Naive B cell (primary cell): ENCODE measurements around the gene LRRC70. TPM values are rescaled to one million over a fixed set of nuclear protein-coding genes. Genes with fewer than 3 reads are reported as not detected.

Experiments used
- ATAC-seq, 2 donors: fragments of 150-1000 bp; cut with Tn5 transposase; 2 replicates each; pipeline ENCODE4 v1.10.0; 2021; ENCODE audit warnings: low read depth in 2 of 2, mild to moderate bottlenecking in 2 of 2, moderate library complexity in 2 of 2
- DNase-seq: peaks from one replicate; pipeline ENCODE4 v3.0.0; 2022
- H3K27ac Mint-ChIP-seq, 6 donors: one replicate each; pipeline ENCODE4 v1.8.0; 2020 to 2022; ENCODE audit warnings: mild to moderate bottlenecking in 6 of 6, mixed read lengths in 6 of 6, moderate library complexity in 5 of 6, inconsistent platforms in 2 of 6
- H3K27me3 Mint-ChIP-seq, 3 donors: one replicate each; pipeline ENCODE4 v1.8.0; 2021 to 2022; ENCODE audit warnings: mixed read lengths in 3 of 3, mild to moderate bottlenecking in 1 of 3
- H3K36me3 Mint-ChIP-seq, 2 donors: one replicate each; pipeline ENCODE4 v1.8.0; 2020 to 2022; ENCODE audit warnings: mixed read lengths in 2 of 2, inconsistent platforms in 1 of 2, mild to moderate bottlenecking in 1 of 2
- H3K4me1 Mint-ChIP-seq, 3 donors: one replicate each; pipeline ENCODE4 v1.8.0; 2020 to 2022; ENCODE audit warnings: mixed read lengths in 3 of 3, inconsistent platforms in 1 of 3, mild to moderate bottlenecking in 1 of 3, moderate library complexity in 1 of 3
- H3K4me3 Mint-ChIP-seq, 8 donors: one replicate each; pipeline ENCODE4 v1.8.0; 2020 to 2022; ENCODE audit warnings: mild to moderate bottlenecking in 8 of 8, mixed read lengths in 8 of 8, moderate library complexity in 8 of 8, inconsistent platforms in 2 of 8
- H3K9me3 Mint-ChIP-seq, 7 donors: one replicate each; pipeline ENCODE4 v1.8.0; 2020 to 2022; ENCODE audit warnings: mixed read lengths in 7 of 7, mild to moderate bottlenecking in 5 of 7, inconsistent platforms in 2 of 7, moderate library complexity in 1 of 7
- polyA plus RNA-seq, 6 donors: library from polyadenylated mRNA; unstranded; fragments of 300-500 nt; fragmentation: Illumina TruSeq; gene quantifications; one replicate each; pipeline ENCODE4 v1.2.3, GENCODE V29; 2021; ENCODE audit warnings: low read depth in 6 of 6

Gene LRRC70
- polyA plus RNA-seq: 1 to 10 TPM in 2 of 6 donors, under 1 TPM in 3, not detected in 1; 0.61 to 2.4 (median 0.93) TPM

- Mint-ChIP-seq H3K4me1 (peaks cover 7 to 29% (median 9%) of the 10 kb centered on the region in 3 donors), H3K27ac (peak within 1 kb of the TSS; percentile 43 to 96 (median 84)), H3K4me3 (peak within 1 kb of the TSS; percentile 4 to 82 (median 58)), H3K36me3 (no peaks in the 10 kb centered on the region), H3K27me3 (no peaks in the 10 kb centered on the region), H3K9me3 (no peaks in the 10 kb centered on the region)
- ATAC-seq (peak; percentile 98 to 99), DNase-seq (peak; percentile 69)
Observed at GRCh38 chr5:62578540-62578939, at the start of gene LRRC70. TSS of gene LRRC70 (plus strand) at chr5:62578819. CDS start at chr5:62579439, 620 bp downstream.

- Mint-ChIP-seq H3K4me3 (no peak overlapping the region), H3K36me3 (peaks cover 6 to 11% of the 10 kb centered on the region in 2 donors), H3K4me1 (no peaks in the 10 kb centered on the region), H3K27me3 (no peaks in the 10 kb centered on the region), H3K27ac (no peak overlapping the region), H3K9me3 (no peaks in the 10 kb centered on the region)
- ATAC-seq (no peak), DNase-seq (no peak)
Observed at GRCh38 chr5:62533597-62533996, 45.0 kb upstream of the LRRC70 start.

- no peaks in the 10 kb centered on the region for H3K4me1 Mint-ChIP-seq
- H3K4me3 Mint-ChIP-seq: no peak overlapping the region
- ATAC-seq (no peak), DNase-seq (no peak)
- H3K27ac Mint-ChIP-seq: no peak overlapping the region
- H3K27me3 Mint-ChIP-seq: no peaks in the 10 kb centered on the region
- no peaks in the 10 kb centered on the region for H3K9me3 Mint-ChIP-seq
- H3K36me3 Mint-ChIP-seq: peaks cover 8 to 14% of the 10 kb centered on the region in 2 donors
Observed at GRCh38 chr5:62534461-62535236, 44.0 kb upstream of the LRRC70 start.

GRCh38 chr5:62536232-62536631 lies 42.4 kb upstream of the LRRC70 start:
- peaks cover 8 to 14% of the 10 kb centered on the region in 2 donors for H3K36me3 Mint-ChIP-seq
- H3K9me3 Mint-ChIP-seq: no peaks in the 10 kb centered on the region
- H3K4me3 Mint-ChIP-seq: no peak overlapping the region
- H3K4me1 Mint-ChIP-seq: no peaks in the 10 kb centered on the region
- ATAC-seq (no peak), DNase-seq (no peak)
- H3K27ac Mint-ChIP-seq: no peak overlapping the region
- no peaks in the 10 kb centered on the region for H3K27me3 Mint-ChIP-seq

GRCh38 chr5:62536783-62537182 lies 41.8 kb upstream of the LRRC70 start:
- Mint-ChIP-seq H3K27ac (no peak overlapping the region), H3K9me3 (no peaks in the 10 kb centered on the region), H3K27me3 (no peaks in the 10 kb centered on the region), H3K4me1 (no peaks in the 10 kb centered on the region), H3K36me3 (peaks cover 8 to 11% of the 10 kb centered on the region in 2 donors), H3K4me3 (no peak overlapping the region)
- DNase-seq: no peak
- no peak for ATAC-seq

GRCh38 chr5:62538017-62538942 lies 40.3 kb upstream of the LRRC70 start:
- H3K9me3 Mint-ChIP-seq: no peaks in the 10 kb centered on the region
- peak overlapping the region in 1 of 6 donors; percentile 22 for H3K27ac Mint-ChIP-seq
- ATAC-seq (no peak), DNase-seq (no peak)
- H3K27me3 Mint-ChIP-seq: no peaks in the 10 kb centered on the region
- no peaks in the 10 kb centered on the region for H3K4me1 Mint-ChIP-seq
- peaks cover 10 to 11% of the 10 kb centered on the region in 2 donors for H3K36me3 Mint-ChIP-seq
- H3K4me3 Mint-ChIP-seq: no peak overlapping the region

- H3K4me1 Mint-ChIP-seq: peaks cover under 1 to 10% (median 6%) of the 10 kb centered on the region in 3 donors
- no peak overlapping the region for H3K4me3 Mint-ChIP-seq
- ATAC-seq (no peak), DNase-seq (no peak)
- H3K27ac Mint-ChIP-seq: no peak overlapping the region
- no peaks in the 10 kb centered on the region for H3K27me3 Mint-ChIP-seq
- H3K9me3 Mint-ChIP-seq: peaks cover 0 to 5% (median 0%) of the 10 kb centered on the region in 7 donors
- H3K36me3 Mint-ChIP-seq: peaks cover 27 to 29% of the 10 kb centered on the region in 2 donors
Observed at GRCh38 chr5:62542720-62543119, 35.9 kb upstream of the LRRC70 start.

- Mint-ChIP-seq H3K4me3 (no peak overlapping the region), H3K9me3 (peaks cover 0 to 5% (median 0%) of the 10 kb centered on the region in 7 donors), H3K4me1 (peaks cover 5 to 17% (median 11%) of the 10 kb centered on the region in 3 donors), H3K27ac (peak overlapping the region in 5 of 6 donors; percentile 5 to 57 (median 18)), H3K36me3 (peaks cover 17 to 31% of the 10 kb centered on the region in 2 donors), H3K27me3 (no peaks in the 10 kb centered on the region)
- peak; percentile 94 to 96 for ATAC-seq
- peak; percentile 21 for DNase-seq
Observed at GRCh38 chr5:62547945-62548630, 30.5 kb upstream of the LRRC70 start.

- Mint-ChIP-seq H3K27ac (no peak overlapping the region), H3K36me3 (peaks cover 0 to 31% of the 10 kb centered on the region in 2 donors), H3K27me3 (no peaks in the 10 kb centered on the region), H3K4me1 (peaks cover 5 to 17% (median 11%) of the 10 kb centered on the region in 3 donors), H3K9me3 (peaks cover 0 to 2% (median 0%) of the 10 kb centered on the region in 7 donors), H3K4me3 (no peak overlapping the region)
- no peak for DNase-seq
- ATAC-seq: no peak
Observed at GRCh38 chr5:62550103-62550502, 28.5 kb upstream of the LRRC70 start.

GRCh38 chr5:62555930-62556329 lies 22.7 kb upstream of the LRRC70 start:
- Mint-ChIP-seq H3K4me3 (no peak overlapping the region), H3K4me1 (no peaks in the 10 kb centered on the region), H3K36me3 (peaks cover 14 to 39% of the 10 kb centered on the region in 2 donors), H3K27me3 (no peaks in the 10 kb centered on the region), H3K27ac (no peak overlapping the region), H3K9me3 (no peaks in the 10 kb centered on the region)
- no peak for DNase-seq
- no peak for ATAC-seq

- H3K27ac Mint-ChIP-seq: peak overlapping the region in 1 of 6 donors; percentile 52
- H3K4me1 Mint-ChIP-seq: peaks cover 0 to 5% (median 4%) of the 10 kb centered on the region in 3 donors
- no peaks in the 10 kb centered on the region for H3K27me3 Mint-ChIP-seq
- H3K36me3 Mint-ChIP-seq: peaks cover 14 to 26% of the 10 kb centered on the region in 2 donors
- ATAC-seq (no peak), DNase-seq (no peak)
- no peak overlapping the region for H3K4me3 Mint-ChIP-seq
- no peaks in the 10 kb centered on the region for H3K9me3 Mint-ChIP-seq
Observed at GRCh38 chr5:62558941-62559340, 19.7 kb upstream of the LRRC70 start.

- Mint-ChIP-seq H3K27me3 (no peaks in the 10 kb centered on the region), H3K27ac (no peak overlapping the region), H3K36me3 (peaks cover 29 to 37% of the 10 kb centered on the region in 2 donors), H3K4me1 (peaks cover 0 to 5% (median 4%) of the 10 kb centered on the region in 3 donors), H3K4me3 (no peak overlapping the region), H3K9me3 (peaks cover under 1 to 9% (median 3%) of the 10 kb centered on the region in 7 donors)
- ATAC-seq (no peak), DNase-seq (no peak)
Observed at GRCh38 chr5:62560786-62561185, 17.8 kb upstream of the LRRC70 start.

GRCh38 chr5:62561896-62562295 lies 16.7 kb upstream of the LRRC70 start:
- no peak overlapping the region for H3K27ac Mint-ChIP-seq
- no peak for ATAC-seq

More at GRCh38 chr5:62561896-62562295, 16.7 kb upstream of the LRRC70 start:
- DNase-seq: no peak
- Mint-ChIP-seq H3K36me3 (peaks cover 28 to 37% of the 10 kb centered on the region in 2 donors), H3K4me1 (peaks cover 0 to 5% (median 4%) of the 10 kb centered on the region in 3 donors), H3K27me3 (no peaks in the 10 kb centered on the region), H3K4me3 (no peak overlapping the region), H3K9me3 (peaks cover 4 to 16% (median 9%) of the 10 kb centered on the region in 7 donors)
